GM19239 (cell line): ENCODE data around the gene OCLN.
"Not testable (repeated sequence)": the region's sequence is repeated elsewhere in the genome, so short reads cannot be mapped to it uniquely, and the experiment has no call there.

Experiments
- DNase-seq: peaks from one replicate; pipeline ENCODE4 v3.0.0; 2011; ENCODE audit warnings: low spot score; ENCODE audit not compliant: insufficient read length
- FAIRE-seq: peaks from 2 replicates; lab custom pipeline; 2011; peaks lifted over from hg19 to GRCh38; lab: Jason Lieb, UNC

OCLN gene

GRCh38 chr5:69606839-69607238, 114.2 kb downstream of the OCLN start:
- FAIRE-seq, DNase-seq: not testable (repeated sequence)
